ENCODE measurements around the gene USP8. TPM values are rescaled to one million over a fixed set of nuclear protein-coding genes. Genes with fewer than 3 reads are reported as not detected.
"Not testable (repeated sequence)": the region's sequence is repeated elsewhere in the genome, so short reads cannot be mapped to it uniquely, and the experiment has no call there.

The USP8 gene
- total RNA-seq, 6 experiments from 2014 or later: 46.0 to 65.2 (median 53.0) TPM

DNA sequence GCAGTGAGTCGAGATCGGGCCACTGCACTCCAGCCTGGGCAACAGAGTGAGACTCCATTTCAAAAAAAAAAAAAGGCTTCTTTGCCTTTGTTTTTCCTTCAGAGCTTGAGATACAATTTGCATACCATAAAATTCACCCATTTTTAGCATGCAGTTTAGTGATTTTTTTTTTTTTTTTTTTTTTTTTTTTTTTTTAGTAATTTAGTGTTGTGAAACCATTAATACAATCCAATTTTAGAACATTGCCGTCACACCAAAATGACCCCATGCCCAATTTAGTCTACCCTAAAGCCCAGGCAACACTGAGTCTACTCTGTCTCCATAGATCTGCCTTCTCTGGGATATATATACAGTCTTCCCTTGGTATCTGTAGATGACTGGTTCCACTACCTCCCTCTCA lies 61.2 kb downstream of the USP8 start:
- H3K27ac Mint-ChIP-seq: no peak overlapping the region
- no peaks in the 10 kb centered on the region for H3K4me1 Mint-ChIP-seq (ENCODE audit: low read depth)
- no peak for DNase-seq
- H3K9me3 Mint-ChIP-seq: no peaks in the 10 kb centered on the region
- H3K4me3 Mint-ChIP-seq: no peak overlapping the region
- H3K27me3 Mint-ChIP-seq (ENCODE audit: insufficient read depth): peaks cover 2% of the 10 kb centered on the region; the same call in 1 of the 2 replicates
- H3K36me3 Mint-ChIP-seq (ENCODE audit: low read depth): peaks cover 33% of the 10 kb centered on the region
- TF ChIP-seq, protein P1, sequence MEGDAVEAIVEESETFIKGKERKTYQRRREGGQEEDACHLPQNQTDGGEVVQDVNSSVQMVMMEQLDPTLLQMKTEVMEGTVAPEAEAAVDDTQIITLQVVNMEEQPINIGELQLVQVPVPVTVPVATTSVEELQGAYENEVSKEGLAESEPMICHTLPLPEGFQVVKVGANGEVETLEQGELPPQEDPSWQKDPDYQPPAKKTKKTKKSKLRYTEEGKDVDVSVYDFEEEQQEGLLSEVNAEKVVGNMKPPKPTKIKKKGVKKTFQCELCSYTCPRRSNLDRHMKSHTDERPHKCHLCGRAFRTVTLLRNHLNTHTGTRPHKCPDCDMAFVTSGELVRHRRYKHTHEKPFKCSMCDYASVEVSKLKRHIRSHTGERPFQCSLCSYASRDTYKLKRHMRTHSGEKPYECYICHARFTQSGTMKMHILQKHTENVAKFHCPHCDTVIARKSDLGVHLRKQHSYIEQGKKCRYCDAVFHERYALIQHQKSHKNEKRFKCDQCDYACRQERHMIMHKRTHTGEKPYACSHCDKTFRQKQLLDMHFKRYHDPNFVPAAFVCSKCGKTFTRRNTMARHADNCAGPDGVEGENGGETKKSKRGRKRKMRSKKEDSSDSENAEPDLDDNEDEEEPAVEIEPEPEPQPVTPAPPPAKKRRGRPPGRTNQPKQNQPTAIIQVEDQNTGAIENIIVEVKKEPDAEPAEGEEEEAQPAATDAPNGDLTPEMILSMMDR (IDR thresholded peaks at IDR 0.05): no peak

DNA sequence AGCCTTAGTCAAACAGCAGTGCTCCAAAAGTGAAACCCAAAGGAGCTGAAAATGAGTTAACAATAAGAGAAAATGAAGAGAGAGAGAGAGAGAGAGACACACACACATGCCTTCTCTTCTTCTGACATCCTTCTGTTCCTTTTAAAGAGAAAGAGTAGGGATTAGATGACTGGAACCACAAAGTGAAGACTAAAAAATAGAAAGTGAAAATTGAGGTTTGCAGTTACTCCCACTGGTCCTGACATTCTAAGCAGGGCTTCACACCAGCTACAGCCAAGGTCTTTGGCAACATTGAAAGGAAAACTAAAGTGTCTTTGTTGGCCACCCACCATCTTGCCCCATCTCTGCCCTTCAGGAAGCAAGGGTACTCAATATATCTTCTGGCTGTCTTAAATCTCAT lies 63.1 kb downstream of the USP8 start:
- no peaks in the 10 kb centered on the region for H3K4me1 Mint-ChIP-seq (ENCODE audit: low read depth)
- DNase-seq: no peak
- peaks cover 17% of the 10 kb centered on the region for H3K36me3 Mint-ChIP-seq (ENCODE audit: low read depth)
- TF ChIP-seq, protein P1 (IDR thresholded peaks at IDR 0.05): no peak
- no peaks in the 10 kb centered on the region for H3K9me3 Mint-ChIP-seq
- H3K27ac Mint-ChIP-seq: no peak overlapping the region
- no peak overlapping the region for H3K4me3 Mint-ChIP-seq
- H3K27me3 Mint-ChIP-seq (ENCODE audit: insufficient read depth): peaks cover 2% of the 10 kb centered on the region; the same call in 1 of the 2 replicates

DNA sequence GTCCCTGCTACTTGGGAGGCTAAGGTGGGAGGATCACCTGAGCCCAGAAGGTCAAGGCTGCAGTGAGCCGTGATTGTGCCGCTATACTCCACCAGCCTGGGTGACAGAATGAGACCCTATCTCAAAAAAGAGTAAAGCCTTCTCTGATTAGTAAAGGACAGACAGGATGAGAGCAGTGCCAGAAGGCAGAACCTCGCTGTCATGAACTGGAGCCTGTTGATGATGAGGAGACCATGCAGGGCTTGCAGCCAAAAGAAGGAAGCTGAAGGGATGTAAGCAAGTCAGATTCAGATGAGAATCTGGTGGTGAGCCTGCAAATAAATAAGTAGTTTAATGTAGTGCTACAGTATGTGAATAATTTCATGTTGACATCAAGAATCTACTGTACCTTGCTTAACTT lies 69.4 kb downstream of the USP8 start:
- TF ChIP-seq, protein P1 (IDR thresholded peaks at IDR 0.05): no peak
- Mint-ChIP-seq H3K27me3 (ENCODE audit: insufficient read depth) (0 out of 2 replicates have a peak, but pooled peaks cover 2% of the 10 kb centered on the region), H3K4me1 (ENCODE audit: low read depth) (no peaks in the 10 kb centered on the region), H3K36me3 (ENCODE audit: low read depth) (peaks cover 19% of the 10 kb centered on the region; the same call in 1 of the 2 replicates), H3K9me3 (no peaks in the 10 kb centered on the region), H3K4me3 (no peak overlapping the region), H3K27ac (no peak overlapping the region; the same call in 1 of the 2 replicates)
- DNase-seq: no peak

DNA sequence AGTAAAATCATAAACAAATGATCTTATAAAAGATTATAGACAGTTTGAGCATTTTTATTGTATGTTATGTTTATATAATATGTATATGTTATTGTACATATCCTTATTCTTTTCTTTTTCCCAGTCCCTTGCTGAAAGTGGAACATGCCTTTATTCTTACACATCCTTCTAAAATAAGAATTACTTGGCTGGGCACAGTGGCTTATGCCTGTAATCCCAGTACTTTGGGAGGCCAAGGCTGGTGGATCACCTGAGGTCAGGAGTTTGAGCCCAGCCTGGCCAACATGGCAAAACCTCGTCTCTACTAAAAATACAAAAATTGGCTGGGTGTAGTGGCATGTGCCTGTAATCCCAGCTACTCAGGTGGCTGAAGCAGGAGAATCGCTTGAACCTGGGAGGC lies 70.3 kb downstream of the USP8 start:
- H3K27me3 Mint-ChIP-seq (ENCODE audit: insufficient read depth); H3K4me1 Mint-ChIP-seq (ENCODE audit: low read depth); DNase-seq; H3K9me3 Mint-ChIP-seq; H3K27ac Mint-ChIP-seq; H3K4me3 Mint-ChIP-seq: not testable (repeated sequence)
- peaks cover 19% of the 10 kb centered on the region; the same call in 1 of the 2 replicates for H3K36me3 Mint-ChIP-seq (ENCODE audit: low read depth)

DNA sequence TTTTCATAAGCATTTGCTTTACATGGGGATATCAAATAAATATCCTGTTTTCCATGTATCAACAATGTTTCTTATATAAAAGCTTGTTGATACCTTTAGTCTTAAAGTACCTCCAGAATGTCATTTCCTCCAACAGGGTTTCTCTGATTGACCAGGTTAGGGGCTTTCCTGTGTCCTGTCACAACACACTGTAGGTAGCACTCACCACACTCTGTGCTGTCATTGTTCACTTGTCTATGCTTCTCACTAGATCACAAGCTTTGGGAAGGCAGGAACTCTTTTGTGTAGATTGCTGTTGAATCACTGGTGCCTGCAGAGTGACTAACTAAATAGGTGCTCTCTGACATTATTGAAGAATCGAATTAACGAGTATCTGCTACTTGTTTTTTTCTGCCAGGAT lies 72.5 kb downstream of the USP8 start:
- peaks cover 14% of the 10 kb centered on the region; the same call in 1 of the 2 replicates for H3K36me3 Mint-ChIP-seq (ENCODE audit: low read depth)
- H3K27ac Mint-ChIP-seq: no peak overlapping the region

DNA sequence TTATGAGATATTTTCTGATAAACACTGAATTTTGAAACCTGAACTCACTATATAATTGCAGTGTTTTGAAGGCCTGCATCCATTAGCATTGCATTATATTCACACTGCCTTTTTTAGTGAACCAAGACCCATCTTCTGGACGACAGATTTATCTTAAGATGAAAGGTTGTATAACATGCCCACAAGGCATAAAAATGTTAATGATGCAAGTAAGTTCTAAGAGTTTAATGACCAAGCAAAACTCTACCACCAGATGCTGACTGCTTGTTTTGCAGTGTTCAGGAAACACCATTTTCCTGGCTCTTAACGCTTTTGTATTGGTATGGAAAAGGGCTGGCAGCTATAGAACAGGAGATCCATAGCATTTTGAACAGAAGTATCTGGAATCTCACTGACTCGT lies 76.1 kb downstream of the USP8 start:
- Mint-ChIP-seq H3K36me3 (ENCODE audit: low read depth) (peaks cover 4% of the 10 kb centered on the region; the same call in 1 of the 2 replicates), H3K9me3 (no peaks in the 10 kb centered on the region), H3K4me3 (no peak overlapping the region), H3K27ac (no peak overlapping the region), H3K27me3 (ENCODE audit: insufficient read depth) (no peaks in the 10 kb centered on the region), H3K4me1 (ENCODE audit: low read depth) (no peaks in the 10 kb centered on the region)
- TF ChIP-seq, protein P1 (IDR thresholded peaks at IDR 0.05): no peak
- no peak for DNase-seq

More for the DNA sequence above, 72.5 kb downstream of the USP8 start:
- Mint-ChIP-seq H3K9me3 (no peaks in the 10 kb centered on the region), H3K4me3 (no peak overlapping the region), H3K4me1 (ENCODE audit: low read depth) (no peaks in the 10 kb centered on the region), H3K27me3 (ENCODE audit: insufficient read depth) (no peaks in the 10 kb centered on the region)
- TF ChIP-seq, protein P1 (IDR thresholded peaks at IDR 0.05): no peak
- no peak for DNase-seq
